Measurements from ENCODE around the gene TMIGD2.
"Not testable (repeated sequence)": the region's sequence is repeated elsewhere in the genome, so short reads cannot be mapped to it uniquely, and the experiment has no call there.

Gene TMIGD2

DNA sequence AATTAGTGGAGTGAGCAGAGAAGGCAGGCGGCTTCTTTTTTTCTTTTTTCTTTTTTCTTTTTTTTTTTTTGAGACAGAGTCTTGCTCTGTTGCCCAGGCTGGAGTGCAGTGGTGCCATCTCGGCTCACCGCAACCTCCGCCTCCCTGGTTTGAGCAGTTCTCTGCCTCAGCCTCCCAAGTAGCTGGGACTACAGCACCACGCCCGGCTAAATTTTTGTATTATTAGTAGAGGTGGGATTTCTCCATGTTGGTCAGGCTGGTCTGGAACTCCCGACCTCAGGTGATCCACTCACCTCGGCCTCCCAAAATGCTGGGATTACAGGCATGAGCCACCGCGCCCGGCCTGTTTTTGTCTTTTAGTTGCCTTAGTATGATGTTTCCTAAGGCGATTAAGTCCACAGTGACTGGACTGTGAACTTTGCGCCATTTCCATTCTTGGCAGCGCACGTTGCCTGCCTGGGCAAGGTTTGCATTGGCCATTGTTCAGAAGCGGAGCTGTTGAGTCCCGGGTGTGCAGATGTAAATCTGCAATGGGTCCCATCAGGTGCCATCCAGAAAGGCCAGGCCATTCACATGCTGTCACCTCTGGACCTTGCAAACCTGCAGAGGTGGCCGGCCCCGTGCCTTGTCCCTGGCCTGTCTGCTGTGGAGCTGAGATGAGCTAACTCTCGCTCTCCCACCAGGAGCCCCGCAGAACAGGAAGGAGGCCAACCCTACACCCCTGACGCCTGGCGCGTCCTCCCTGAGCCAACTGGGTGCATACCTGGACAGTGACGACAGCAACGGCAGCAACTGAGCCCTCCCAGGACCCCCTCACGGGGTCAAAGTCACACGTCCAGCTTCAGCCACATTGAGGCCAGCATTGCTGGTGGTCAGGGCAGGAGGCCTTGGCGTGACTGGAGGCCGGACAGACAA lies 34.0 kb downstream of the TMIGD2 start:
- Mint-ChIP-seq H3K4me1 (ENCODE audit: low read depth) (peaks cover 22% of the 10 kb centered on the region), H3K27ac (no peak overlapping the region), H3K9me3 (ENCODE audit: low read depth) (no peaks in the 10 kb centered on the region), H3K36me3 (peaks cover 7% of the 10 kb centered on the region), H3K4me3 (no peak overlapping the region), H3K27me3 (no peaks in the 10 kb centered on the region)

DNA sequence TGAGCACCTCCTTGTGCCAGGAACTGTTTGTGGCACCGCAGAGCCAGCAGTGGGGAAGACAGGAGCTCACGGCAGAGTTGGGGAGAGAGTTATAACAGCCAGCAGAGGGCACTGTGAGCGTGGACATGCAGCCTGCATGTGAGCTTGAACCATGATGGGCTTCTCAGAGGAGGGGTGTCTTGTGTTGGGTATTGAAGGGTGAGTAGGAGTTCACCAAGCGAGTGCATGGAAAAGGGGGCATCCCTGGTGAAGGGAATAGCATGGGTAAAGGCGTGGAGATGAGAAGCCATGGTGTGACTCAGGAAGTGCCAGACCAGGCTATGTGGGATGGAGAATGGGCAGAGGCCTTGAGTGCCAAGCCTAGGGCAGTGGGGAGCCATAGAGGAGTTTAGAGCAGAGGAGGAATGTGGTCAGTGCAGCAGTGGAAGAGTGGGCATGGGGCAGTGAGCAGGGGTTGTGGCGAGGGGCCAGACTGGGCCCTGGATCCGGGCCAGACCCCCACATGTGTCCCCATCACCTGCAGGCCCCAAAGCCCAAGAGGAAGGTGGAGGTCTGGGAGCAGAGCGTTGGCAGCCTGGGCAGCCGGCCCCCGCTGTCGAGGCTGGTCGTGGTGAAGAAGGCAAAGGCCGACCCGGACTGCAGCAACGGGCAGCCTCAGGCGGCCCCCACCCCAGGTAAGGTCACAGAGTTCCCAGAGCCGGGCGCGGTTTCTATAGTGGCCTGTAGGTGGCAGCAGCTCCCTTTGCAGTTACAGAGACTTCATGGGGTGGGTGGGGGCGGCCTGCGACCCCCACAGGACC lies 34.9 kb downstream of the TMIGD2 start:
- Mint-ChIP-seq H3K27ac (peak overlapping the region; percentile 35), H3K36me3 (peaks cover 7% of the 10 kb centered on the region)

DNA sequence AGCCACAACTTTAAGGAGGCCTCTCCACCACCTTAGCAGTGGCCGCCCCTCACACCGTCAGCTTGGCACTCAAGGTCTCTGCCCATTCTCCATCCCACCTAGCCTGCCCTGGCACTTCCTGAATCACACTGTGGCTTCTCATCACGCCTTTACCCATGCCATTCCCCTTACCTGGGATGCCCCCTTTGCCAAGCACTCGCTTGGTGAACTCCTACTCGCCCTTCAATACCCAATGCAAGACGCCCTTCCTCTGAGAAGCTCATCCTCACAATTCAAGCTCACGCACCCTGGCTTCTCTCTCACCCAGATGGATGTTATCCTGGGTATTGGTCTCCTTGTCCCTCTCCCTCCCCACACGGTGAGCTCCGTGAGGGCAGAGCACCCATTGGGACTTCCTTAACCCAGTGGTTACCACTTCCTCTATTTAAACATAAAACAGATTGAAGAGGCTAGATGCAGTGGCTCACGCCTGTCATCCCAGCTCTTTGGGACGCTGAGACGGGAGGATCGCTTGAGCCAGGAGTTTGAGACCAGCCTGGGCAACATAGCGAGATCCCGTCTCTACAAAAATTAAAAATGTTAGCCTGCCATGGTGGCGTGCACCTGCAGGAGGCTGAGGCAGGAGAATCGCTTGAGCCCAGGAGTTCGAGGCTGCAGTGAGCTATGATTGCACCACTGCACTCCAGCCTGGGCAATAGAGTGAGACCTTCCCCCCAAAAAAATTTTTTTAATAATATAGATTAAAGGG lies 35.8 kb downstream of the TMIGD2 start:
- H3K27me3 Mint-ChIP-seq = no peaks in the 10 kb centered on the region
- peaks cover 22% of the 10 kb centered on the region for H3K4me1 Mint-ChIP-seq (ENCODE audit: low read depth)
- H3K27ac Mint-ChIP-seq = peak overlapping the region; percentile 70
- H3K9me3 Mint-ChIP-seq (ENCODE audit: low read depth) = no peaks in the 10 kb centered on the region
- no peak overlapping the region for H3K4me3 Mint-ChIP-seq
- peaks cover 7% of the 10 kb centered on the region for H3K36me3 Mint-ChIP-seq

More for the DNA sequence above, 34.9 kb downstream of the TMIGD2 start:
- Mint-ChIP-seq H3K4me3 (no peak overlapping the region), H3K27me3 (no peaks in the 10 kb centered on the region), H3K4me1 (ENCODE audit: low read depth) (peaks cover 22% of the 10 kb centered on the region), H3K9me3 (ENCODE audit: low read depth) (no peaks in the 10 kb centered on the region)

DNA sequence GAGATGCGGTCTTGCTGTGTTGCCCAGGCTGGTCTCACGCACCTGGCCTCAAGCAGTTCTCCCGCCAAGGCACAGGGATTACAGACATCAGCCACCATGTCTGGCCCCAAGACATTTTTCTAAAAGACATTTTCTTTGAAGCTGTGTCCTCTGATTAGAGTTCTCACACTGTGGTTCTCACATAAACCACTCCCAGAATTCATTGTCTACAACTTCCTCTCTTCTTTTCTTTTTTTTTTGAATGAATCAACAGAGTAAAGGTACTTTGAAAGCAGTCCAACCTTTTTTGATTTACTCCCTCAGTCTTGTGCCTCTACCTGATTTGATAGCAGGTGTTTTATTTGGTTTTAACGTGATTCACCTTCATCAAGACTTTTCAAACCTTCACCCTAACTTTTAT lies 37.4 kb downstream of the TMIGD2 start:
- Mint-ChIP-seq H3K36me3 (peaks cover 9% of the 10 kb centered on the region), H3K9me3 (ENCODE audit: low read depth) (no peaks in the 10 kb centered on the region), H3K27ac (peak overlapping the region; percentile 83), H3K27me3 (no peaks in the 10 kb centered on the region), H3K4me1 (ENCODE audit: low read depth) (peaks cover 22% of the 10 kb centered on the region), H3K4me3 (peak overlapping the region; percentile 13)

DNA sequence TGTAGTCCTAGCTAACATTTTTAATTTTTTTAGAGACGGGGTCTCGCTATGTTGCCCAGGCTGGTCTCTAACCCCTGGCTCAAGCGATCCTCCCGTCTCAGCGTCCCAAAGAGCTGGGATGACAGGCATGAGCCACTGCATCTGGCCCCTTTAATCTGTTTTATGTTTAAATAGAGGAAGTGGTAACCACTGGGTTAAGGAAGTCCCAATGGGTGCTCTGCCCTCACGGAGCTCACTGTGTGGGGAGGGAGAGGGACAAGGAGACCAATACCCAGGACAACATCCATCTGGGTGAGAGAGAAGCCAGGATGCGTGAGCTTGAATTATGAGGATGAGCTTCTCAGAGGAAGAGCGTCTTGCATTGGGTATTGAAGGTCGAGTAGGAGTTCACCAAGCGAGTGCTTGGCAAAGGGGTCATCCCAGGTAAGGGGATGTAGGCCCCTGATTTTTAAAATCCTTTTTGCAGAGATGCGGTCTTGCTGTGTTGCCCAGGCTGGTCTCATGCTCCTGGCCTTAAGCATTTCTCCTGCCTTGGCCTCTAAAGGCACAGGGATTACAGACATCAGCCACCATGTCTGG lies 41.5 kb downstream of the TMIGD2 start:
- Mint-ChIP-seq H3K27ac (no peak overlapping the region), H3K36me3 (peaks cover 8% of the 10 kb centered on the region), H3K4me3 (no peak overlapping the region), H3K27me3 (no peaks in the 10 kb centered on the region), H3K4me1 (ENCODE audit: low read depth) (peaks cover 13% of the 10 kb centered on the region), H3K9me3 (ENCODE audit: low read depth) (no peaks in the 10 kb centered on the region)

DNA sequence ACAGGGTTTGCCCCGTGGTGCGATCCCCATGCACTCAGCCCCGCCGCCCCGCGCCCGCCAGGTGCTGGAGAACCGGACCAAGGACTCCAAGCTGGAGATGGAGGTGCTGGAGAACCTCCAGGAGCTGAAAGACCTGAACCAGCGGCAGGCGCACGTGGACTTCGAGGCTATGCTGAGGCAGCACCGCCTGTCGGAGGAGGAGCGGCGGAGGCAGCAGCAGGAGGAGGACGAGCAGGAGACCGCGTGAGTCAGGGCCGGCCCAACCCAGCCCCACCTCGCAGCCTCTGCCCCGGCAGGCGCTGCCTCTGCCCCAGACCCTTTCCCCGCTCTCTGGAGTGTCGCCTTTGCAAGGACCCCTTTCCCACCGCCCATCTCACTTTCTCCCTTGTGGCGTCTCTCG lies 44.0 kb downstream of the TMIGD2 start:
- Mint-ChIP-seq H3K27me3 (no peaks in the 10 kb centered on the region), H3K4me3 (no peak overlapping the region), H3K4me1 (ENCODE audit: low read depth) (peaks cover 2% of the 10 kb centered on the region), H3K27ac (no peak overlapping the region), H3K9me3 (ENCODE audit: low read depth) (no peaks in the 10 kb centered on the region), H3K36me3 (peaks cover 13% of the 10 kb centered on the region)

DNA sequence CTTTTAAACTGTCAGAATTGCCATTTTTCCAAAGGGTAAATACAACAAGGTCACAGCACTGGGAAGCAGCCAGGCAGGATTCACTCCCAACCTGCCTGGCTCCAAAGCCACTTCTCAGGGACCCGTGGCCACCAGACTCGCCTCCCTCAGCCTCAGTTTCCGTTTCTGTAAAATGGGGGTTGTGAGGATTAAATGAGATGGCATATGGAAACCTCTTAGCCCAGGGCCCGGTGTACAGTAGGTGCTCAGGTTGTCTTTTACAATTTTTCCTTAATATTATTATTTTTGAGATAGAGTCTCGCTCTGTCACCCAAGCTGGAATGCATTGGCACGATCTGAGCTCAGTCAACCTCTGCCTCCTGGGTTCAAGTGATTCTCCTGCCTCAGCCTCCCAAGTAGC lies 45.2 kb downstream of the TMIGD2 start:
- Mint-ChIP-seq H3K27me3 (no peaks in the 10 kb centered on the region), H3K4me3 (no peak overlapping the region), H3K9me3 (ENCODE audit: low read depth) (no peaks in the 10 kb centered on the region), H3K27ac (no peak overlapping the region), H3K36me3 (peaks cover 13% of the 10 kb centered on the region), H3K4me1 (ENCODE audit: low read depth) (peaks cover 2% of the 10 kb centered on the region)

DNA sequence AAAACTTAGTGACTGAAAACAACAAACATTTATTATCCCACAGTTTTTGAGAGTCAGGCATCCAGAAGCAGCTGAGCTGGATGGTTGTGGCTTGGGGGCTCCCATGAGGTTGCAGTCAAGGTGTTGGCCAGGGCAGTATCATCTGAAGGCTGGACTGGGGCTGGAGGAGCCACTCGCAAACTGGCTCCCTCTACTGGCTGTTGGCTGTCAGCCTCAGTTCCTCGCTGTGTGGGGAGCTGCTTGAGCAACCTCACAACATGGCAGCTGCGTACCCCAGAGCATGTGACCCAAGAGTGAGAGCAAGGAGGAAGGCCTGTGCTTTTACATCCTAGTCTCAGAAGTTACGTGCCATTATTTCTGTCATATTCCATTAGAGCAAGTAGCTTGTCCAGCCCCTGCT lies 45.6 kb downstream of the TMIGD2 start:
- no peak overlapping the region for H3K27ac Mint-ChIP-seq
- no peaks in the 10 kb centered on the region for H3K27me3 Mint-ChIP-seq
- H3K4me3 Mint-ChIP-seq = no peak overlapping the region
- no peaks in the 10 kb centered on the region for H3K9me3 Mint-ChIP-seq (ENCODE audit: low read depth)
- H3K36me3 Mint-ChIP-seq = peaks cover 13% of the 10 kb centered on the region
- peaks cover 2% of the 10 kb centered on the region for H3K4me1 Mint-ChIP-seq (ENCODE audit: low read depth)

DNA sequence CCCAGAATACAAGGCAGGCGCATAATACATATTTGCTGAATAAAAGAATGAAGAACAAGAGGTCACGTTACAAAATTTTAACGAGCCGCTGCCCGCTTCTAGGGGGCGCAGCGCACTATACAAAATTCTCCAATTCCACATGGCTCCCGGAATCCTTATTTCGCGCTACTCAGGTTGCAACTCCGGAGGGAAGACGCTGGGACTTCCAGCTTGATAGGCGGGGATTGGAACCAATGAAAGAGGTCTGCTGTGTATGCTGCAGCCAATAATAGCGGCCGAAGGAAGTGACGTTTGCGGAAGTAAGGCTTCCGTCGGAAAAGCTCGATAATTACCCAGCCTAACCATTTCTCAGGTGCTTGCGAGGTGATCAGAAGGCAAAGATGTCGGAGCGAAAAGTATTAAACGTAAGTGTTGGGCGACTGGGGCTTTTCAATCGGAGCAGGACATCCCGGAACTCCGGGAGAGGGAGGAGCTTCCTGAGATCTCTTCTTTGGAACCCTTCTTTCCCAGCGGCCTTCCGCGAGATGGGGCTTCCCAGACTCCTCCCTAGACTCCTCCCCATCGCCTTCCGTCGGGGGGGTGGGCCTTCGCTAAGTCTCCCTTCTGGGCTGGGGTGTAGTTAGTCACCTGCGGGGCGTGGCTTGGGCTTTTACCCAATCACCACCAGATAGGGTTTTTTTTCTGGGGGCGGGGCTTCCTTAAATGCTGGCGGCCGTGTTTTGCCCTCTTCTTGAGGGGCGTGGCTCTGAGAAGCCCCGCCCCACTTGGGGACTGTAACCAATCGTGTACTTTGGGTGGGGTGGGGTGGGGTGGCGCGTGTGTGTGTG lies 55.2 kb downstream of the TMIGD2 start, which contains the start of gene YJU2:
Gene YJU2 (plus strand): TSS at position 314 of the 827 bp plus-strand sequence. CDS start 67 bp downstream, at position 381.
- peak within 1 kb of the TSS; percentile 97 for H3K27ac Mint-ChIP-seq
- H3K36me3 Mint-ChIP-seq = peaks cover 9% of the 10 kb centered on the region
- peaks cover 2% of the 10 kb centered on the region for H3K27me3 Mint-ChIP-seq
- peaks cover 19% of the 10 kb centered on the region for H3K4me1 Mint-ChIP-seq (ENCODE audit: low read depth)
- peaks cover 2% of the 10 kb centered on the region for H3K9me3 Mint-ChIP-seq (ENCODE audit: low read depth)
- H3K4me3 Mint-ChIP-seq = peak within 1 kb of the TSS; percentile 93

DNA sequence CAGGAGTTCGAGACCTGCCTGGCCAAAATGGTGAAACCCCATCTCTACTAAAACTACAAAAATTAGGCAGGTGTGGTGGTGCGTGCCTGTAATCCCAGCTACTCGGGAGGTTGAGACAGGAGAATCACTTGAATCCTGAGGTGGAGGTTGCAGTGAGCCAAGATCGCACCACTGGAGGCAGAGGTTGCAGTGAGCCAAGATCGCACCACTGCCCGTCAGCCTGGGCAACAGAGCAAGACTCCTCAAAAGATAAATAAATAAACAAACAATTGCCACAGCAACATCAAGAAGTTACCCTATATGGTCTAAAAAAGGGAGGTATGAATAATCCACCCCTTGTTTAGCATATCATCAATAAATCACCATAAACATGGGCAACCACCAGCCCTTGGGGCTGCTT lies 56.3 kb downstream of the TMIGD2 start:
- Mint-ChIP-seq H3K4me1 (ENCODE audit: low read depth) (peaks cover 19% of the 10 kb centered on the region), H3K4me3 (peak overlapping the region; percentile 93), H3K27ac (peak overlapping the region; percentile 97)

More for the DNA sequence above, 56.3 kb downstream of the TMIGD2 start:
- H3K36me3 Mint-ChIP-seq = peaks cover 11% of the 10 kb centered on the region
- H3K9me3 Mint-ChIP-seq (ENCODE audit: low read depth); H3K27me3 Mint-ChIP-seq: not testable (repeated sequence)

All from activated naive CD8-positive, alpha-beta T cell (primary cell).